GM12892 (cell line): ENCODE results near the gene PLA2G7.

Experiments used
- DNase-seq: peaks from one replicate; pipeline ENCODE4 v3.0.0; 2011; ENCODE audit not compliant: insufficient read length
- FAIRE-seq: peaks from 2 replicates; lab custom pipeline; 2011; peaks lifted over from hg19 to GRCh38; lab: Jason Lieb, UNC
- POLR2A ChIP-seq: IDR thresholded peaks from 2 replicates; pipeline ENCODE4 v1.6.1; 2011; ENCODE audit warnings: low read depth, low read length, control low read depth
- POLR2AphosphoS5 ChIP-seq: IDR thresholded peaks from 2 replicates; pipeline ENCODE4 v1.6.1; 2011; ENCODE audit warnings: low read depth, low read length, control low read depth
- TAF1 ChIP-seq: IDR thresholded peaks from 2 replicates; pipeline ENCODE4 v1.6.1; 2011; ENCODE audit warnings: low read depth, mild to moderate bottlenecking, control low read depth, low read length, borderline replicate concordance

Gene PLA2G7

DNA sequence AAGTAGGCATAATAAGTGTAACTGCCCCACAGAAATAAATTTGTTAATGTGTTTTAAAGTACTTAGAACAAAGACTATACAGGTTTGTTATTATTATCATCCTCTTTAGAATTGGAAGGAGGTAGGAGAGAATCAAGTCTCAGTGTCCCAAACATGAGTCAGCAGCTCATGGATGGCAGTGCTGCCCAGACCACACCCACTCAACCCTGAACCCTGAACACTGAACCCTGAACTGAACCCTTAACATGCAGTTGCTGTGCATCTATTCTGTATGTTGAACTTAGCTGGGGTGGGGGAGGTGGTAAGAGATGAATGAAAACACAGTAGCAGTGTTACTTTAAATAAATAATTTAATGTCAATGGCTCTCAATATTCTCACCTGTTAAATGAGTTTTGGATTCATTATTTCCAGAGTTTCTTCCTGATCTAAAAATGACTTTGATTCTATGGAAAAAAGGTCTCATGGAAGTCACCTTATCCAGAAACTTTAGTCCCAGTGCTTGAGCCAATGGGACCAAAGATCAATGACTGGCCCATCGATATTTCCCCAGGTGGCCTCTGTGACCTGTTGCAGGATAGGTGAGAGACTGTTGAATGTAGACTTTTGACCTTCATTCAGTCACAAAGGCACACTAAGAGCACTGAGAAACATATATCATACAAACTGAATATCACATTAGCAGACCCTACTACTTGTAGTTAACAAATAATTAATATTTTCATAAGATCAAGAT, 8.4 kb upstream of the PLA2G7 start:
- FAIRE-seq: no peak
- DNase-seq: no peak
- TF ChIP-seq TAF1 (no peak), POLR2AphosphoS5 (no peak), POLR2A (no peak)

DNA sequence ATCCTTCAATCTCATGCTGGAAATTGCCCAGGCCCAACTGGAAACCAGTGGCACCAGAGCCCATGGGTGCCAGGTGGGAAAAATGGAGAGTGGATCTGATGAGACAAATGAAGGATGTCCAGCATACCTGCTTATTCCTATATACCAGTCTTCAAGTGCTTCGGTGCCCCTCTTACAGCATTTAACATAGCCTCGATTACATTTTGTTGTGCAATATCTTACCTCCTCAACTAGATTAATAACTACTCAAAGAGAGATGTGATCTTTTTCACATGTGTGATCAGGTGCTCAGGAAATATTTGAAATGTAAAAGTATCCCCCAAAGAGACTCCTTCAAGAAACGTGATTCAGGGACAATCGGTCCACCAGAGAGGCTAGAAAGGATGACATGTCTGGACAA, 6.7 kb upstream of the PLA2G7 start:
- FAIRE-seq (no peak), DNase-seq (no peak)
- TF ChIP-seq POLR2A (no peak), TAF1 (no peak), POLR2AphosphoS5 (no peak)

DNA sequence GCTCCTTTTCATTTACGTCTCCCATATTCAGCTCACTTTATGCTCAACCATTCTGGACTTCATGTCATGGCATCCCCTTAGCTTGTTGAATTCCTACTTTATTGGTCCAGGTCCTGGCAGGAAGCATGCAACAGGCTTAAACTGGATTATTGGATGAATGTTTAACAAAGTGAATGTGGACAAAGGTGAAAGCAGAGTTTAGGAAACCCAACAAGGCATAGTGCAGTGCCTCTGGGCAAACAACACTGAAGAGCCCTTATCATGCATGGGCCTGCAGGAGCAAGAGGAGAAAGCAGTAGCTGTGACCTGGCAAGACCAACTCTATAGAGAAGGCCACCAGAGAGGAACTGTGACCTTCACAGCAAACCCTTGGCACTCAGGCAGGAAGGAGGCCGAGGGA, 6.3 kb upstream of the PLA2G7 start:
- DNase-seq: no peak
- FAIRE-seq: no peak
- TF ChIP-seq POLR2AphosphoS5 (no peak), POLR2A (no peak), TAF1 (no peak)

DNA sequence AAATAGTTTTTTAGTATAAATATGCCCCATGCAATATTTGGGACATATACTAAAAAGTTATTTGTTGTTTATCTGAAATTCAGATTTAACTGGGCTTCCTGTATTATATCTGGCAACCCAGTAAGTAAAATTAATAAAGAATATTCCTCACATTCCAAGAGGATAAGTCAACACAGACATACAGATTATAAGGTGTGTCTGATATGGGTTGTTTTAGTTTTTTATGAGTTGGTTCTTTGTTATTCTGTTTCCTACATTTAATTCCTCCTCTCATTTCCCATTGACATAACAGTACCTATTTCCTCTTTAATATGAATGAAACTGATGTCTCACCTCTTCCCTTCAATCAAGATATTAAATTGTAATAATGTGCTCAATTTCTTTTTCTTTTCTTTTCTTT, 1.7 kb upstream of the PLA2G7 start:
- TF ChIP-seq TAF1 (no peak), POLR2AphosphoS5 (no peak), POLR2A (no peak)
- FAIRE-seq (no peak), DNase-seq (no peak)

DNA sequence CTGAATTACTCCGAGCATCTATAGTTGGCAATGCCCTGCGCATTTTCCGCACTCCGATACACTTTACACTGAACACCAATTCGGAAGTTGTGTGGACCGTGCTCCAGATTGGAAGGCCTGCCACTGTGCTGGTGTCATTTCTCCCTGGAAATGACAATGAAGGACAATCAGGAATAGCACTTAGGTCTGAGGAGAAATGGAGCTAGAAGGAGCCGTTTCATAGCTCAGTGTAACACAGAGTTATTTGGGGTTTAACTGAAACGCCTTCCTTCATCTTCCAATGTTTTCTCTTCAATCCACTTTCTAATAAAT, 501 bp upstream of the PLA2G7 start:
- DNase-seq (no peak), FAIRE-seq (no peak)
- TF ChIP-seq POLR2AphosphoS5 (no peak), POLR2A (no peak), TAF1 (no peak)

DNA sequence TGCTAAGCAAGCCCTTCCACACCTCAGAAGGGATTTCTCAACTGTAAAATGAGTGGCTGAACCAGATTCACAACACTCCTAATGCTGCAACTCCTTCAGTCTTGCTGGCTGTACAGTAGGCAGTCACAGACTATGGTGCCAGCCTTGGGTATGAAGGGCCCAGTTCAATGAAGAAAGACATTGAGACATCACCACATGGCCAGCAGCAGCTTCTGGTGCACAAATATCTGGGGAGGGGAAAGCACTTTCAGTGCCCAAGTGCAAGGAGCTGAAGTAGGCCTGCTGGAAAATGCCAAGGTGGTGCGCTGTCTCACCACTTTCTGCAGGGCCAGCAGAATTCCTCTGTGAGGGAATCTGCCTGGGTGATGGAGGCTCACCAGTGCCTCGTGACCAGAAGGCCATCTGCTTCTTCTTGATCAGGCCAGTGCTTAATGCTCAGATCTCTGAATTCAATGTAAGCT, 1.8 kb downstream of the PLA2G7 start:
- no peak for DNase-seq
- no peak for FAIRE-seq
- TF ChIP-seq POLR2AphosphoS5: no peak
- TF ChIP-seq TAF1: no peak
- no peak for TF ChIP-seq POLR2A

DNA sequence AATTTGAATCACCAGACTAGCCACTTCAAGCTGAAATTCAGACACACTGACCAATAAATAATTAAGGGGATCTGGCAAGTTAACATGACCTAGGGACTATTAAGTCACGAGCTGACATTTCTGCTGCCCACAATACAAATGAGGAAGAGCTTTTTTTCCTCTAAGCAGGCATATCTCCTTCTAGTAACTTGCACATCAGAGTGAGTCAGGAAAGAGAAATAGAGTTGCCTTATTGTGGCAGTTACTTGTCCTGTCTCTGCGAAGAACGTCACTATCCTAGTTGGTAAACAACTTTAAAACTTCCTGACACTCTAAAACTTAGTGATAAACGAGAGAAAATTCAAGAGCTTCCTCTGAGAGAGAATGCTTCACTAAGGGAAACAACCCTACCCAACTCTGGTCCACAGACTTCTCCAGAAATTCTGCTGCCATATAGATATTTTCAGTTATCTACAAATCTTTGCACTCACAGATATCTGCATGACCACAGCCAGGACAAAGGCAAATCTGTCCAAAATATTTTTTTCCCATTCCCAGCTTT, 4.2 kb downstream of the PLA2G7 start:
- FAIRE-seq: no peak
- no peak for DNase-seq
- TF ChIP-seq POLR2A (no peak), POLR2AphosphoS5 (no peak), TAF1 (no peak)

DNA sequence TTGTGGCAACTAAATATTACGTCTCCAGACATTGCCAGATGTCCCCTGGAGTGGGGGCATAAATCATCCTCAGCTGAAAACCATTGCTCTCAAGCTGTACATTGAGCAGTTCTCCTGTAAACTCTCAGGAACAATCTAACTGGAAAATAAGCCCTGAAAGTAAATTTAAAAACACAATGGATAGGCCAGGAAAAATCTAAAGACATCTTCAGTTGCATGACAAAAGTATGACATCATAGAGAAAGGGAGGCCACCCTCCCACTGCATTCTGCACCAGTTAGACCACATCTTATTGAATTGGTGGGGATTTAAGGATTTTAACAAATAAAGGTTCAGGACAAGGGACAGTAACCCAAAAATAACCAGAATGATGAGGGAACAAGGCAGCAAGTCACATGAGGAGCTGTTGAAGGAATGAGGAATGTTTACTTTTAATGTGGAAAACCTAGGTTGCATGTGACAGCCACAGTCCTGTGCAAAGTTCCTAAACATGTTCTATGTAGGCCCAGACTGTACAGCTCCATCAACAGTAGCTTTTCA, 5.3 kb downstream of the PLA2G7 start:
- DNase-seq (no peak), FAIRE-seq (no peak)
- TF ChIP-seq TAF1 (no peak), POLR2A (no peak), POLR2AphosphoS5 (no peak)

DNA sequence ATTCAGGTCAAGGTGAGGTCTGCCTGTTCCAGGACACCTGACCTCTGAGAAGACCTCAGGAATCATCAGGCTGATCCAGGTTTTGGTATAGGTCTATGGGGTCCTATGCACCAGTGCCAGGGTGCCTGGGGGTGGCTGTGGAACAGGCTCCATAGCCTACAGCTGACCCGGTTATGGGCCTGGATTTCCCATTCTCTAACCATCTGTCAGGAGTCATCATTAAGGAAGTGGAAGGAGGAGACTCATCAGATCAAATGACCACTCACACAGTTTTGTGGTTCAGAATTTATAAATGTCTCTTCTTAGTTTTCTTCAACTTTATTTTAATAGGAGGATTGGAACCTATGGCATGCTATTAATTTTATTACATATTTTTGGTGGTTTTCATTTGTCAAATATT, 14.8 kb downstream of the PLA2G7 start:
- DNase-seq (no peak), FAIRE-seq (no peak)
- TF ChIP-seq TAF1: no peak

DNA sequence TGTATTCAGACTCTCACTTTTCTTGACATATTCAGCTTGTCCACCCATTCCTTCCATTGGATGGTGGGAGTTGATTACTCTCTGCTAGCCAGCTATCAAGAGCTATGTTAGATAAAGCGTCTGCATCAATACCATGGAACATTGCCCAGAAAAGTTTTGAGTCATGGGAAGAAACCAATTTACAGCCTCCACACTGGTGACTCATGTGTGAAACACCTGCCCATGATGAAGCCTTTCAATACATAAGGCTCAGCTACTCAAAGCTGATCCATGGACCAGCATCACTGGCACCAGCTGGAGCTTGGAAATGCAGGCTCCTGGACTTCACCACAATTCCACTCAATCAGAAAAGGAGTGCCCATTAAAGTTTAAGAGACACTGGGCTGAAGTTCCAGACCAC, 16.1 kb downstream of the PLA2G7 start:
- TF ChIP-seq POLR2AphosphoS5 (no peak), POLR2A (no peak), TAF1 (no peak)
- FAIRE-seq (no peak), DNase-seq (no peak)

DNA sequence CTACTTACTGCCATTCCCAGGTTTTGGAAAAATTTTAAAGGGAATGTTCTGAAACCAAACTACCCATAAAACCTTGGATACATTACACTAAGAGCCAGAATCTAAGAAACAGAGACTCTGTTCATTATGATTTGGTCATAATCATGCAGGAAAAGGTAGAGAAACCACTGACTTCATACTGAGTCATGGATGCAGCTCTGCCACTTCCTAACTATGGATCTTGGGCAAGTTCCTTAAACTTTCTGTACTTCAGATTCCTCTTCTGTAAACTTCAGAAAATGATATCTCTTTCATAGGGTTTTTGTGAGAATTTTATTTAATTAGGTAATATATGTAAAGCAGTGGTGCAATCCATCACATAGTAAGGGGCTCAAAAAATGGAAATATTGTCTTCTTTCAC, 20.0 kb downstream of the PLA2G7 start:
- no peak for DNase-seq
- no peak for FAIRE-seq
- no peak for TF ChIP-seq POLR2AphosphoS5

DNA sequence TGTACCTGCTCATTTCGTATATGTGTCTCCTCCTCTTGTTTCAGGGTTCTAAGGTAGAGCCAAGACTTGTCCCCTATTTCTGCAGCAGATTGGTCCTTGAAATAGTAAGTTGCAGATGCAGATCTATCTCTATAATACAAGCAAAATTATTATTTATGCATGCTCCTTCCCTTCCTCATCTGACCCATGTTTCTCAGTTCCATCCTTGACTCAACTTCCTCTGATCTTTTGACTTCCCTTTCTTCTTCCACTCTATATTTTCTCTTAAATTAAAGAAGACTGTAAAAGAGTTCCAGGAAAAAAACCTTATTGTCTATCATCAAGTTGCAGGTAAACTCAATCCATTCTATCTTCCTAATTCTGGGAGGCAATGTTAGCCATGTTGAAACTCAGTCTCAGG, 23.7 kb downstream of the PLA2G7 start:
- FAIRE-seq (no peak), DNase-seq (no peak)
- no peak for TF ChIP-seq TAF1
- TF ChIP-seq POLR2AphosphoS5: no peak
- TF ChIP-seq POLR2A: no peak
